Fibroblast of mammary gland (primary cell): ENCODE data around the gene CFAP70.

Source experiments
- DNase-seq: peaks from one replicate; pipeline ENCODE4 v3.0.0-alpha.2; 2010; ENCODE audit warnings: low read depth
- H3K4me3 ChIP-seq: 2 replicates; pipeline ENCODE4 v1.5.1; 2011; ENCODE audit warnings: low read depth, mild to moderate bottlenecking, low read length, moderate library complexity; ENCODE audit not compliant: control insufficient read depth
- TF ChIP-seq, protein P1 (sequence below): conservative IDR thresholded peaks from 2 replicates; pipeline ENCODE4 v1.5.1; 2011; ENCODE audit warnings: low read depth, low read length, inconsistent platforms; ENCODE audit not compliant: control insufficient read depth, insufficient read depth

Gene CFAP70

GRCh38 chr10:73310475-73310874 is 48.2 kb downstream of the CFAP70 start:
- no peak for DNase-seq
- TF ChIP-seq, protein P1, sequence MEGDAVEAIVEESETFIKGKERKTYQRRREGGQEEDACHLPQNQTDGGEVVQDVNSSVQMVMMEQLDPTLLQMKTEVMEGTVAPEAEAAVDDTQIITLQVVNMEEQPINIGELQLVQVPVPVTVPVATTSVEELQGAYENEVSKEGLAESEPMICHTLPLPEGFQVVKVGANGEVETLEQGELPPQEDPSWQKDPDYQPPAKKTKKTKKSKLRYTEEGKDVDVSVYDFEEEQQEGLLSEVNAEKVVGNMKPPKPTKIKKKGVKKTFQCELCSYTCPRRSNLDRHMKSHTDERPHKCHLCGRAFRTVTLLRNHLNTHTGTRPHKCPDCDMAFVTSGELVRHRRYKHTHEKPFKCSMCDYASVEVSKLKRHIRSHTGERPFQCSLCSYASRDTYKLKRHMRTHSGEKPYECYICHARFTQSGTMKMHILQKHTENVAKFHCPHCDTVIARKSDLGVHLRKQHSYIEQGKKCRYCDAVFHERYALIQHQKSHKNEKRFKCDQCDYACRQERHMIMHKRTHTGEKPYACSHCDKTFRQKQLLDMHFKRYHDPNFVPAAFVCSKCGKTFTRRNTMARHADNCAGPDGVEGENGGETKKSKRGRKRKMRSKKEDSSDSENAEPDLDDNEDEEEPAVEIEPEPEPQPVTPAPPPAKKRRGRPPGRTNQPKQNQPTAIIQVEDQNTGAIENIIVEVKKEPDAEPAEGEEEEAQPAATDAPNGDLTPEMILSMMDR = no peak
- no peak overlapping the region for H3K4me3 ChIP-seq

DNA sequence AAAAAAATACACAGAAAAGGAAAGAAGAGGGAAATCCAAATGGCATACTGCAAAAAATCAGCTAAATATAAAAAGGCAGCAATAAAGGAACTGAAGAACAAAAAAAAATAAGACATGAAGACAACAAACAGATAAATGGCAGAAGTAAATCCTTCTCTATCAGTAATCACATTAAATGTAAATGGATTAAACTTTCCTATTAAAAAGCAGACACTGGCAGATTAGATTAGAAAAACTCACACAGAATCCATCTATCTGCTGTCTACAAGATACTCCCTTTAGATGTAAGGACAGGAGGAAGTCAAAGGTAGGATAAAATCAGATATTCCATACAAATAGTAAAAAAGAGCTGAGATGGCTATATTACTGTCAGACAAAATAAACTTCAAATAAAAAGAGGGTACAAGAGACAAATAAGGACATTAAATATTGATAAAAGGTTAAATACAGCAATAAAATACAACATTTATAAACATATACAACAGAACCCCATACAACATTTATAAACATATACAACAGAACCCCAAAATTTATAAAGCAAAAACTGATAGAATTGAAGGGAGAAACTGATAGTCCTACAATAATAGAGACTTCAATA is 51.4 kb downstream of the CFAP70 start:
- TF ChIP-seq, protein P1 = no peak
- no peak overlapping the region for H3K4me3 ChIP-seq
- no peak for DNase-seq

DNA sequence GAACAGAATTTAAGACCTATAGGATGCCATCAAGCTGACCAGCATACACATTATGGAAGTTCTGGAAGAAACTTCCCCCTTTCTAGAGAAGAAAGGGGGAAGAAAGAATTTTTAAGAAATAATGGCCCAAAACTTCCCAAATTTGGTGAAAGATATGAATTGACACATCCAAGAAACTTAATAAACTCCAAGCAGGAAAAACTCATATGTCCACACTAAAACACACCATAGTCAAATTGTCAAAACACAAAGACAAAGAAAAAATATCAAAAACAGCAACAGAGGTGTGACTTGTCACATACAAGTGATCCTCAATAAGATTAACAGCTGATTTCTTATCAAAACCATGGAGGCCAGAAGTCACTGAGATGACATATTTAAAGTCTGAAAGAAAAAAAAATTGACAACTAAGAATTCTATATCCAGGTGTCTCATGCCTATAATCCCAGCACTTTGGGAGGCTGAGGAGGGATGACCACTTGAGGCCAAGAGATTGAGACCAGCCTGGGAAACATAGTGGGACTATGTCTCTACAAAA is 52.4 kb downstream of the CFAP70 start:
- no peak for DNase-seq
- no peak overlapping the region for H3K4me3 ChIP-seq
- TF ChIP-seq, protein P1 = no peak

DNA sequence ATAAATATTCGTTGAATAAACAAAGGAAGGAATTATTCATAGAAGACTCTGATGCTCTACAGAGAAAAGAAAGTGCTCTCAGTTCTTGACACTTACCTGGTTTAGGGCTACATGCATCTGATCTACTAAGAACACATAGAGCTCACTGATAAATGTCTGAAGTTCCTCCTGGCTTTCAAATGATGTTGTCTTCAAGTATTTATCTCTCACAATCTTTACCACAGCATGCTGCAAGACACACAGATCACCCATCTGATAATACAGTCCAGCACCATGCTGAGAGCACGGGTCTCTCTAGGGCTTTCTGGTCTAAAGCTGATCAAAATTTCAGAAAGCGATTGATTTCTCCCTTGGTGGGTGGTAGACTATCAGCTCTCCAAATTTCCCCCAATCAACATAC is 61.7 kb downstream of the CFAP70 start:
- no peak for DNase-seq
- no peak overlapping the region for H3K4me3 ChIP-seq
- TF ChIP-seq, protein P1 = no peak

- TF ChIP-seq, protein P1 = no peak
- no peak overlapping the region for H3K4me3 ChIP-seq
- no peak for DNase-seq
These were observed 65.2 kb downstream of the CFAP70 start for GRCh38 chr10:73293461-73293860.

GRCh38 chr10:73289958-73290357 is 68.7 kb downstream of the CFAP70 start:
- no peak for DNase-seq
- H3K4me3 ChIP-seq = no peak overlapping the region
- TF ChIP-seq, protein P1 = no peak

GRCh38 chr10:73287441-73287840 is 71.2 kb downstream of the CFAP70 start:
- no peak overlapping the region for H3K4me3 ChIP-seq
- TF ChIP-seq, protein P1 = no peak
- no peak for DNase-seq
